WI38 (cell line): ENCODE measurements around the gene RIMBP2.

ENCODE experiments used
- H3K4me3 ChIP-seq: 2 replicates; pipeline ENCODE4 v1.5.1; 2011; ENCODE audit warnings: low read depth, mild to moderate bottlenecking, control low read depth, low read length
- CTCF ChIP-seq: IDR thresholded peaks from 2 replicates; pipeline ENCODE4 v1.5.1; 2012; ENCODE audit warnings: low read depth, mild to moderate bottlenecking, control low read depth, low read length

Gene RIMBP2

GRCh38 chr12:130687190-130687589 lies 28.9 kb downstream of the RIMBP2 start:
- TF ChIP-seq CTCF: no peak
- no peak overlapping the region for H3K4me3 ChIP-seq

GRCh38 chr12:130686511-130686991 lies 29.5 kb downstream of the RIMBP2 start:
- no peak for TF ChIP-seq CTCF
- no peak overlapping the region for H3K4me3 ChIP-seq

GRCh38 chr12:130685850-130686249 lies 30.2 kb downstream of the RIMBP2 start:
- TF ChIP-seq CTCF: no peak
- H3K4me3 ChIP-seq: no peak overlapping the region

- H3K4me3 ChIP-seq: no peak overlapping the region
- no peak for TF ChIP-seq CTCF
These were observed 30.8 kb downstream of the RIMBP2 start for GRCh38 chr12:130685250-130685787.

- no peak overlapping the region for H3K4me3 ChIP-seq
- no peak for TF ChIP-seq CTCF
These were observed 32.3 kb downstream of the RIMBP2 start for GRCh38 chr12:130683811-130684210.

GRCh38 chr12:130683080-130683479 lies 33.0 kb downstream of the RIMBP2 start:
- H3K4me3 ChIP-seq: no peak overlapping the region
- no peak for TF ChIP-seq CTCF

GRCh38 chr12:130680451-130680990 lies 35.6 kb downstream of the RIMBP2 start:
- TF ChIP-seq CTCF: no peak
- no peak overlapping the region for H3K4me3 ChIP-seq
